PC-3 (cell line): Measurements from ENCODE around the gene USP34. TPM values are rescaled to one million over a fixed set of nuclear protein-coding genes. Genes with fewer than 3 reads are reported as not detected.

Experiments used
- ATAC-seq: fragments of 200-7000 bp; cut with Tn5 transposase; 2 replicates; pipeline ENCODE4 v1.9.1; 2020; ENCODE audit warnings: mild to moderate bottlenecking, moderate library complexity
- BruUV-seq: library from RNA; stranded (reverse); fragments of 400-500 nt; replicated peaks from 2 replicates; lab custom pipeline; 2021; lab: Mats Ljungman, UMichigan
- CTCF ChIA-PET: fragments of 300-600 bp; sonication (Branson Sonifier 250); formaldehyde crosslinking; loops from one replicate; lab custom pipeline; 2022; ENCODE audit warnings: antibody characterized with exemption; lab: Charles Lee
- POLR2A ChIA-PET: fragments of 300-600 bp; sonication (Branson Sonifier 250); formaldehyde crosslinking; loops from one replicate; lab custom pipeline; 2022; ENCODE audit warnings: antibody characterized with exemption; ENCODE audit not compliant: unreplicated experiment; lab: Charles Lee
- DNase-seq: peaks from one replicate; pipeline ENCODE4 v3.0.0-alpha.2; 2015
- H2AFZ ChIP-seq: fragments of 300-600 bp; sonication (generic); 2 replicates; pipeline ENCODE4 v1.6.0; 2016; ENCODE audit warnings: antibody characterized with exemption, low read length
- H3F3A ChIP-seq: fragments of 300-600 bp; sonication (generic); one replicate; pipeline ENCODE4 v1.6.0; 2017; ENCODE audit warnings: antibody characterized with exemption, low read length, control low read depth, mild to moderate bottlenecking; ENCODE audit not compliant: unreplicated experiment
- H3K27ac ChIP-seq: fragments of 300-600 bp; sonication (generic); 2 replicates; pipeline ENCODE4 v1.5.1; 2016; ENCODE audit warnings: mild to moderate bottlenecking, low read length
- H3K27me3 ChIP-seq: fragments of 300-600 bp; sonication (generic); 2 replicates; pipeline ENCODE4 v1.6.1; 2016; ENCODE audit warnings: low read length, mixed read lengths
- H3K36me3 ChIP-seq: fragments of 300-600 bp; sonication (generic); 2 replicates; pipeline ENCODE4 v1.6.1; 2016; ENCODE audit warnings: low read depth, mixed run types, low read length, mixed read lengths
- H3K4me1 ChIP-seq: fragments of 300-600 bp; sonication (generic); 2 replicates; pipeline ENCODE4 v1.5.1; 2016; ENCODE audit warnings: low read length; ENCODE audit not compliant: insufficient read depth
- H3K4me2 ChIP-seq: fragments of 300-600 bp; sonication (generic); 2 replicates; pipeline ENCODE4 v1.6.0; 2016; ENCODE audit warnings: low read length
- H3K4me3 ChIP-seq: fragments of 300-600 bp; sonication (generic); 2 replicates; pipeline ENCODE4 v1.5.1; 2016; ENCODE audit warnings: mild to moderate bottlenecking, low read length, mixed read lengths
- H3K79me2 ChIP-seq: fragments of 300-600 bp; sonication (generic); 2 replicates; pipeline ENCODE4 v1.6.1; 2017; ENCODE audit warnings: low read length, mixed read lengths
- H3K9ac ChIP-seq: fragments of 300-600 bp; sonication (generic); 2 replicates; pipeline ENCODE4 v1.6.0; 2016; ENCODE audit warnings: mild to moderate bottlenecking, low read length
- H3K9me2 ChIP-seq: fragments of 300-600 bp; sonication (generic); replicated peaks from 2 replicates; pipeline ENCODE4 v1.6.1; 2016; ENCODE audit warnings: mixed run types, low read length, mixed read lengths
- H3K9me3 ChIP-seq: fragments of 300-600 bp; sonication (generic); 2 replicates; pipeline ENCODE4 v1.6.1; 2016; ENCODE audit warnings: low read length, mixed read lengths
- H4K20me1 ChIP-seq: fragments of 300-600 bp; sonication (generic); 2 replicates; pipeline ENCODE4 v1.6.1; 2016; ENCODE audit warnings: low read length, mixed read lengths
- EZH2 ChIP-seq: fragments of 300-600 bp; sonication (generic); IDR thresholded peaks from one replicate; pipeline ENCODE4 v1.6.1; 2017; ENCODE audit warnings: antibody characterized with exemption, mild to moderate bottlenecking, low read length; ENCODE audit not compliant: unreplicated experiment
- EZH2phosphoT487 ChIP-seq: fragments of 300-600 bp; sonication (generic); IDR thresholded peaks from 2 replicates; pipeline ENCODE4 v1.6.1; 2018; ENCODE audit warnings: mild to moderate bottlenecking, antibody characterized with exemption, low read length, borderline replicate concordance
- intact Hi-C: fragments of 100-400 bp; cut with micrococcal nuclease; formaldehyde crosslinking; loops from 2 replicates; pipeline ENCODE4 v1.9.0; 2023
- total RNA-seq: library from RNA; depleted of rRNA; stranded (reverse); fragments of >200 nt; gene quantifications from 2 replicates; pipeline ENCODE4 v1.2.3, GENCODE V29; 2014
- TF ChIP-seq, protein P1 (sequence below): fragments of 300-600 bp; sonication (generic); conservative IDR thresholded peaks from 2 replicates; pipeline ENCODE4 v1.5.1; 2017; ENCODE audit warnings: antibody characterized with exemption, low read depth, mild to moderate bottlenecking, low read length

USP34 gene
- total RNA-seq, 1 experiment from 2014 or later = 67.1 TPM

DNA sequence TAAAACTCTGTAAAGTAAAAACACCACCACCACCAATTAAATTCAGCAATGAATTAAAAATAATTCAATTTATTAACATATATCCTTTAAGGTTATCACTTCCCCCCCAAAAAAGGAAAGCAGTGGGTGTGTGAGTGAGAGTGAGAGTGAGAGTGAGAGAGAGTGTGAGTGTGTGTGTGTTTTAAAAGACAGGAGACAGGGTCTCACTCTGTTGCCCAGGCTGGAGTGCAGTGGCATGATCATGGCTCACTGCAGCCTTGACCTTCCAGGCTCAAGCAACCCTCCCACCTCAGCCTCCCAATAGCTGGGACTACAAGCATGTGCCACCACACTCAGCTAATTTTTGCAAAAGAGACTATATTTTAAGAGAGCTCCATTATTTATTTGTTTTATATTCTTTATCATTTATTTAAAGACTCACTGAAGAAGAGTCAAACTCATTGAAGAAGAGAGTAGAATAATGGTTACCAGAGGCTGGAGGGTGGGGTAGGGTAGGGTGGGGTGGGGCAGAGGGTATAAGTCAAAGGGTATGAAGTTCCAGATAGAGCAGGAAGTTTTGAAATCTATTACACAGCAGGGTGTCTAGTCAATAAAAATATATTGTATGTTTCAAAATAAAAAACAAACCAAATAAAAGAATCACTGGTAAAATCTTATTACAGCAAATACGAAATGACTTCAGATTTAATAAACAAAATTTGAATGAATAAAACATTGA is 187.3 kb downstream of the USP34 start:
- Histone ChIP-seq H3K4me3 (no peak overlapping the region), H3K4me2 (no peak overlapping the region), H3K9me2 (no peaks in the 10 kb centered on the region), H3K36me3 (peaks cover 3% of the 10 kb centered on the region; the same call in 1 of the 2 replicates), H3K9me3 (no peaks in the 10 kb centered on the region), H3K4me1 (peaks cover 9% of the 10 kb centered on the region; the same call in 1 of the 2 replicates), H3F3A (no peaks in the 10 kb centered on the region), H3K79me2 (no peaks in the 10 kb centered on the region), H3K27ac (no peak overlapping the region), H3K9ac (no peak overlapping the region), H4K20me1 (no peaks in the 10 kb centered on the region), H3K27me3 (no peaks in the 10 kb centered on the region), H2AFZ (no peak overlapping the region)
- CTCF ChIA-PET = no interaction called here
- POLR2A ChIA-PET = no interaction called here
- intact Hi-C loops = loop anchor here (5.0 kb wide), 1 partner anchor 44 kb away; no protein-coding TSS in a partner anchor
- no TSS peak for BruUV-seq
- DNase-seq (no peak), ATAC-seq (no peak)
- TF ChIP-seq EZH2 = no peak
- TF ChIP-seq, protein P1, sequence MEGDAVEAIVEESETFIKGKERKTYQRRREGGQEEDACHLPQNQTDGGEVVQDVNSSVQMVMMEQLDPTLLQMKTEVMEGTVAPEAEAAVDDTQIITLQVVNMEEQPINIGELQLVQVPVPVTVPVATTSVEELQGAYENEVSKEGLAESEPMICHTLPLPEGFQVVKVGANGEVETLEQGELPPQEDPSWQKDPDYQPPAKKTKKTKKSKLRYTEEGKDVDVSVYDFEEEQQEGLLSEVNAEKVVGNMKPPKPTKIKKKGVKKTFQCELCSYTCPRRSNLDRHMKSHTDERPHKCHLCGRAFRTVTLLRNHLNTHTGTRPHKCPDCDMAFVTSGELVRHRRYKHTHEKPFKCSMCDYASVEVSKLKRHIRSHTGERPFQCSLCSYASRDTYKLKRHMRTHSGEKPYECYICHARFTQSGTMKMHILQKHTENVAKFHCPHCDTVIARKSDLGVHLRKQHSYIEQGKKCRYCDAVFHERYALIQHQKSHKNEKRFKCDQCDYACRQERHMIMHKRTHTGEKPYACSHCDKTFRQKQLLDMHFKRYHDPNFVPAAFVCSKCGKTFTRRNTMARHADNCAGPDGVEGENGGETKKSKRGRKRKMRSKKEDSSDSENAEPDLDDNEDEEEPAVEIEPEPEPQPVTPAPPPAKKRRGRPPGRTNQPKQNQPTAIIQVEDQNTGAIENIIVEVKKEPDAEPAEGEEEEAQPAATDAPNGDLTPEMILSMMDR = no peak
- TF ChIP-seq EZH2phosphoT487 = no peak

DNA sequence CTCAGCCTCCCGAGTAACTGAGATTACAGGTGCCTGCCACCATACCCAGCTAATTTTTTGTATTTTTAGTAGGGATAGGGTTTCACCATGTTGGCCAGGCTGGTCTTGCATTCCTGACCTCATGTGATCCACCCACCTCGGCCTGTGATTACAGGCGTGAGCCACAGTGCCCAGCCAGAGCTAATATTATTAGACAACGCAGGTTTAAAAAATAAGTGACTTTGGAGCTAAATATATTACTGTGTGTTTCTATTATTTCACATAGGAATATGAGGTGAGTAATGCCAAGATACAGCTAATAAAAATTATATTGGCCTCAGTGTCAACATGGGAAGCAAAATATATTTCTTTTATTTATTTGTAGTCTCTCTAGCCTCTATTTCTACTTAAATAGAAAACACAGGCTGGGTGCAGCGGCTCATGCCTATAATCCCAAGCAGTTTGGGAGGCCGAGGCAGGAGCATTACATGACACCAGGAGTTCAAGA is 188.7 kb downstream of the USP34 start:
- Histone ChIP-seq H3K79me2 (no peaks in the 10 kb centered on the region), H3K9me2 (no peaks in the 10 kb centered on the region), H3K4me1 (peaks cover 9% of the 10 kb centered on the region; the same call in 1 of the 2 replicates), H3K9me3 (no peaks in the 10 kb centered on the region), H3K27ac (peak overlapping the region; percentile 20; the same call in 1 of the 2 replicates), H3K4me2 (no peak overlapping the region), H3F3A (no peaks in the 10 kb centered on the region), H4K20me1 (no peaks in the 10 kb centered on the region), H3K9ac (no peak overlapping the region), H3K27me3 (no peaks in the 10 kb centered on the region), H2AFZ (no peak overlapping the region), H3K4me3 (no peak overlapping the region), H3K36me3 (peaks cover 13% of the 10 kb centered on the region; the same call in 1 of the 2 replicates)
- peak; percentile 98 for ATAC-seq
- CTCF ChIA-PET = interaction anchor here (0.6 kb wide), 1 partner anchor 132 kb away, joined by 4 read pairs; no protein-coding TSS in a partner anchor
- no TSS peak for BruUV-seq
- TF ChIP-seq EZH2phosphoT487 (no peak), EZH2 (no peak)
- TF ChIP-seq, protein P1 = no peak
- POLR2A ChIA-PET = interaction anchor here (0.6 to 0.7 kb wide), 2 partner anchors 16 to 138 kb away, joined by 3 read pairs; no protein-coding TSS in a partner anchor
- intact Hi-C loops = loop anchor here (5.0 kb wide), 1 partner anchor 45 kb away; no protein-coding TSS in a partner anchor
- peak; percentile 60 for DNase-seq
